H9 (cell line): ENCODE data around the gene SAMD8. TPM values are rescaled to one million over a fixed set of nuclear protein-coding genes. Genes with fewer than 3 reads are reported as not detected.

Experiments used
- DNase-seq: peaks from one replicate; pipeline ENCODE4 v3.0.0-alpha.2; 2017
- H2AFZ ChIP-seq: one replicate; pipeline ENCODE4 v1.6.1; 2013; ENCODE audit warnings: mild to moderate bottlenecking, low read length, control low read depth, moderate library complexity
- H2AK5ac ChIP-seq: 2 replicates; pipeline ENCODE4 v1.6.1; 2013; ENCODE audit warnings: low read length, control low read depth, mixed read lengths; ENCODE audit not compliant: insufficient read length
- H2BK120ac ChIP-seq: one replicate; pipeline ENCODE4 v1.6.1; 2013; ENCODE audit warnings: low read depth, mild to moderate bottlenecking, low read length, control low read depth, inconsistent platforms; ENCODE audit not compliant: poor library complexity, severe bottlenecking
- H2BK12ac ChIP-seq: 2 replicates; pipeline ENCODE4 v1.6.1; 2013; ENCODE audit warnings: low read length, control low read depth, mixed read lengths, low read depth; ENCODE audit not compliant: insufficient read length
- H2BK15ac ChIP-seq: 2 replicates; pipeline ENCODE4 v1.6.1; 2013; ENCODE audit warnings: low read depth, low read length, control low read depth
- H2BK20ac ChIP-seq: one replicate; pipeline ENCODE4 v1.6.1; 2013; ENCODE audit warnings: low read depth, mild to moderate bottlenecking, low read length, control low read depth, inconsistent platforms; ENCODE audit not compliant: poor library complexity, severe bottlenecking
- H2BK5ac ChIP-seq: 2 replicates; pipeline ENCODE4 v1.6.1; 2013; ENCODE audit warnings: low read length, control low read depth, mixed read lengths; ENCODE audit not compliant: insufficient read length
- H3K14ac ChIP-seq: 2 replicates; pipeline ENCODE4 v1.6.1; 2013; ENCODE audit warnings: low read length, control low read depth; ENCODE audit not compliant: insufficient read depth
- H3K18ac ChIP-seq: 2 replicates; pipeline ENCODE4 v1.6.1; 2013; ENCODE audit warnings: low read depth, mild to moderate bottlenecking, mixed read lengths, low read length, control low read depth; ENCODE audit not compliant: insufficient read length
- H3K23ac ChIP-seq: 2 replicates; pipeline ENCODE4 v1.6.1; 2013; ENCODE audit warnings: low read length, control low read depth, mixed read lengths, low read depth; ENCODE audit not compliant: insufficient read length
- H3K23me2 ChIP-seq: 2 replicates; pipeline ENCODE4 v1.6.1; 2013; ENCODE audit warnings: low read depth, mild to moderate bottlenecking, mixed read lengths, low read length, control low read depth; ENCODE audit not compliant: insufficient read length, poor library complexity, severe bottlenecking
- H3K27ac ChIP-seq: 2 replicates; pipeline ENCODE4 v1.5.1; 2013; ENCODE audit warnings: low read length, control low read depth, mixed read lengths, low read depth; ENCODE audit not compliant: insufficient read length
- H3K27me3 ChIP-seq: 2 replicates; pipeline ENCODE4 v1.6.1; 2013; ENCODE audit warnings: low read length, control low read depth, inconsistent platforms; ENCODE audit not compliant: insufficient read depth
- H3K4ac ChIP-seq: 2 replicates; pipeline ENCODE4 v1.6.1; 2013; ENCODE audit warnings: low read depth, mild to moderate bottlenecking, control low read depth, inconsistent platforms, low read length, moderate library complexity
- H3K4me1 ChIP-seq: 2 replicates; pipeline ENCODE4 v1.6.1; 2013; ENCODE audit warnings: low read length, control low read depth, inconsistent platforms; ENCODE audit not compliant: insufficient read depth
- H3K4me2 ChIP-seq: 2 replicates; pipeline ENCODE4 v1.6.1; 2013; ENCODE audit warnings: low read length, control low read depth, mixed read lengths; ENCODE audit not compliant: insufficient read length, insufficient read depth
- H3K56ac ChIP-seq: 2 replicates; pipeline ENCODE4 v1.6.1; 2013; ENCODE audit warnings: low read depth, mild to moderate bottlenecking, mixed read lengths, low read length, control low read depth; ENCODE audit not compliant: insufficient read length
- H3K79me1 ChIP-seq: 2 replicates; pipeline ENCODE4 v1.6.1; 2013; ENCODE audit warnings: low read depth, mild to moderate bottlenecking, moderate library complexity, low read length, control low read depth, inconsistent platforms; ENCODE audit not compliant: insufficient read depth, poor library complexity, severe bottlenecking
- H3K79me2 ChIP-seq: 2 replicates; pipeline ENCODE4 v1.6.1; 2013; ENCODE audit warnings: low read length, control low read depth, inconsistent platforms; ENCODE audit not compliant: insufficient read depth
- H3K9ac ChIP-seq: 2 replicates; pipeline ENCODE4 v1.6.1; 2013; ENCODE audit warnings: low read length, control low read depth, mixed read lengths; ENCODE audit not compliant: insufficient read length; ENCODE audit errors: extremely low read depth
- H3K9me3 ChIP-seq: one replicate; pipeline ENCODE4 v1.6.1; 2013; ENCODE audit warnings: low read depth, low read length, inconsistent platforms; ENCODE audit not compliant: control insufficient read depth
- H3T11ph ChIP-seq: one replicate; pipeline ENCODE4 v1.6.1; 2013; ENCODE audit warnings: mild to moderate bottlenecking, low read length, control low read depth, inconsistent platforms
- H4K20me1 ChIP-seq: one replicate; pipeline ENCODE4 v1.6.1; 2013; ENCODE audit not compliant: control insufficient read depth, insufficient read length, insufficient read depth
- H4K5ac ChIP-seq: 2 replicates; pipeline ENCODE4 v1.6.1; 2013; ENCODE audit warnings: low read depth, mild to moderate bottlenecking, mixed read lengths, low read length, control low read depth; ENCODE audit not compliant: insufficient read length
- H4K8ac ChIP-seq: replicated peaks from 2 replicates; pipeline ENCODE4 v1.6.1; 2013; ENCODE audit warnings: low read length, control low read depth, mixed read lengths, low read depth; ENCODE audit not compliant: insufficient read length
- H4K91ac ChIP-seq: 2 replicates; pipeline ENCODE4 v1.6.1; 2013; ENCODE audit warnings: low read depth, mild to moderate bottlenecking, moderate library complexity, mixed read lengths, low read length, control low read depth; ENCODE audit not compliant: insufficient read length
- H3K27ac Mint-ChIP-seq, 3 experiments: 2 replicates in 2 of 3; 3 replicates in 1 of 3; pipeline ENCODE4 v1.8.0; 2020 to 2021; ENCODE audit warnings: mixed read lengths in 3 of 3, mild to moderate bottlenecking in 1 of 3, moderate library complexity in 1 of 3
- H3K27me3 Mint-ChIP-seq: 2 replicates; pipeline ENCODE4 v1.8.0; 2021; ENCODE audit warnings: low read depth, mild to moderate bottlenecking, moderate library complexity, mixed read lengths
- H3K36me3 Mint-ChIP-seq, 3 experiments: 2 replicates in 2 of 3; 3 replicates in 1 of 3; pipeline ENCODE4 v1.8.0; 2020 to 2021; ENCODE audit warnings: low read depth in 3 of 3, mixed read lengths in 3 of 3; ENCODE audit not compliant: insufficient read depth in 1 of 3
- H3K4me1 Mint-ChIP-seq, 2 experiments: 2 replicates each; pipeline ENCODE4 v1.8.0; 2020; ENCODE audit warnings: mixed read lengths in 2 of 2
- H3K4me3 Mint-ChIP-seq, 2 experiments: 2 replicates in 1 of 2; 3 replicates in 1 of 2; pipeline ENCODE4 v1.8.0; 2020 to 2021; ENCODE audit warnings: mild to moderate bottlenecking in 2 of 2, mixed read lengths in 2 of 2, moderate library complexity in 1 of 2
- H3K9me3 Mint-ChIP-seq, 2 experiments: 2 replicates in 1 of 2; 3 replicates in 1 of 2; pipeline ENCODE4 v1.8.0; 2020; ENCODE audit warnings: mild to moderate bottlenecking in 2 of 2, mixed read lengths in 2 of 2, moderate library complexity in 1 of 2
- WGBS: extraction: QIAGEN DNeasy Blood & Tissue Kit; methylation state at CpG from one replicate; pipeline ENCODE4 v1.1.7; 2013; ENCODE audit warnings: missing lambda C conversion rate, low lambda C conversion rate, mixed read lengths; ENCODE audit not compliant: insufficient read length; ENCODE audit errors: extremely low coverage; 5-methylcytosine and 5-hydroxymethylcytosine counted together
- total RNA-seq: library from RNA; stranded (reverse); gene quantifications from 2 replicates; pipeline ENCODE4 v1.2.1, GENCODE V29; 2021
- TF ChIP-seq, protein P1 (sequence below): fragments of 200-600 bp; sonication (generic); conservative IDR thresholded peaks from 3 replicates; pipeline ENCODE4 v1.8.0; 2021; ENCODE audit warnings: antibody characterized with exemption, mild to moderate bottlenecking

Gene SAMD8
- total RNA-seq, 1 experiment from 2014 or later = 18.8 TPM

- H2AFZ ChIP-seq = no peak within 1 kb of the TSS
- H3T11ph ChIP-seq = no peak within 1 kb of the TSS
- peak within 1 kb of the TSS; percentile 98 for H3K27ac Mint-ChIP-seq
- peak within 1 kb of the TSS; percentile 35 for H3K27ac ChIP-seq
- peaks cover 3% of the 10 kb centered on the region; the same call in 1 of the 2 replicates for H3K27me3 Mint-ChIP-seq
- H3K9me3 Mint-ChIP-seq = peaks cover 0 to 3% of the 10 kb centered on the region in 2 experiments; a peak in 1 of 5 replicates
- no peak within 1 kb of the TSS for H2BK120ac ChIP-seq
- peak within 1 kb of the TSS; percentile 75 for H3K56ac ChIP-seq
- H4K20me1 ChIP-seq = no peaks in the 10 kb centered on the region
- H3K4ac ChIP-seq = peak within 1 kb of the TSS; percentile 32; the same call in 1 of the 2 replicates
- H4K5ac ChIP-seq = peak within 1 kb of the TSS; percentile 67
- no peak within 1 kb of the TSS for H2BK15ac ChIP-seq
- DNase-seq = peak; percentile 88
- H2BK5ac ChIP-seq = peak within 1 kb of the TSS; percentile 70
- peak within 1 kb of the TSS; percentile 94 for H3K14ac ChIP-seq
- H3K4me1 ChIP-seq = peaks cover 17% of the 10 kb centered on the region
- H3K23ac ChIP-seq = peak within 1 kb of the TSS; percentile 28
- peak within 1 kb of the TSS; percentile 98 for H2BK12ac ChIP-seq
- H3K9ac ChIP-seq = peak within 1 kb of the TSS; percentile 91
- TF ChIP-seq, protein P1, sequence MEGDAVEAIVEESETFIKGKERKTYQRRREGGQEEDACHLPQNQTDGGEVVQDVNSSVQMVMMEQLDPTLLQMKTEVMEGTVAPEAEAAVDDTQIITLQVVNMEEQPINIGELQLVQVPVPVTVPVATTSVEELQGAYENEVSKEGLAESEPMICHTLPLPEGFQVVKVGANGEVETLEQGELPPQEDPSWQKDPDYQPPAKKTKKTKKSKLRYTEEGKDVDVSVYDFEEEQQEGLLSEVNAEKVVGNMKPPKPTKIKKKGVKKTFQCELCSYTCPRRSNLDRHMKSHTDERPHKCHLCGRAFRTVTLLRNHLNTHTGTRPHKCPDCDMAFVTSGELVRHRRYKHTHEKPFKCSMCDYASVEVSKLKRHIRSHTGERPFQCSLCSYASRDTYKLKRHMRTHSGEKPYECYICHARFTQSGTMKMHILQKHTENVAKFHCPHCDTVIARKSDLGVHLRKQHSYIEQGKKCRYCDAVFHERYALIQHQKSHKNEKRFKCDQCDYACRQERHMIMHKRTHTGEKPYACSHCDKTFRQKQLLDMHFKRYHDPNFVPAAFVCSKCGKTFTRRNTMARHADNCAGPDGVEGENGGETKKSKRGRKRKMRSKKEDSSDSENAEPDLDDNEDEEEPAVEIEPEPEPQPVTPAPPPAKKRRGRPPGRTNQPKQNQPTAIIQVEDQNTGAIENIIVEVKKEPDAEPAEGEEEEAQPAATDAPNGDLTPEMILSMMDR = no peak
- H3K27me3 ChIP-seq = no peaks in the 10 kb centered on the region
- H3K23me2 ChIP-seq = peaks cover 5% of the 10 kb centered on the region
- peaks cover 35 to 42% of the 10 kb centered on the region in 2 experiments for H3K4me1 Mint-ChIP-seq
- H3K4me2 ChIP-seq = peak within 1 kb of the TSS; percentile 96
- H3K18ac ChIP-seq = peak within 1 kb of the TSS; percentile 99
- no peak within 1 kb of the TSS for H4K8ac ChIP-seq
- no CpG with 5 or more reads among the region's 80 CpGs for WGBS
- H3K4me3 Mint-ChIP-seq = peak within 1 kb of the TSS; percentile 87 to 94
- H3K9me3 ChIP-seq = no peaks in the 10 kb centered on the region
- H3K36me3 Mint-ChIP-seq = peaks cover 30 to 41% (median 40%) of the 10 kb centered on the region in 3 experiments
- no peak within 1 kb of the TSS for H2AK5ac ChIP-seq
- H2BK20ac ChIP-seq = no peak within 1 kb of the TSS
- H3K79me1 ChIP-seq = no peaks in the 10 kb centered on the region
- H3K79me2 ChIP-seq = peaks cover 21% of the 10 kb centered on the region; the same call in 1 of the 2 replicates
- H4K91ac ChIP-seq = no peak within 1 kb of the TSS
These were observed 99.0 kb downstream of the SAMD8 start, which contains the start of gene VDAC2 for GRCh38 chr10:75210282-75211006. TSS of gene VDAC2 (plus strand) at chr10:75210796. CDS start at chr10:75211159, 363 bp downstream.
